Fibroblast of lung (primary cell): ENCODE data around the gene RETNLB. TPM values are rescaled to one million over a fixed set of nuclear protein-coding genes. Genes with fewer than 3 reads are reported as not detected.
A peak's percentile ranks its signal among the peaks of the same experiment; 100 is the strongest.

Experiments
- DNase-seq, 2 donors: peaks; one replicate each; pipeline versions ENCODE4 v3.0.0 to v3.0.0-alpha.2; 2010; ENCODE audit warnings: low read depth in 2 of 2
- H2AFZ ChIP-seq: 2 replicates; pipeline ENCODE4 v1.5.1; 2012; ENCODE audit warnings: low read length, control low read depth, inconsistent platforms
- H3K27ac ChIP-seq: 2 replicates; pipeline ENCODE4 v1.5.1; 2011; ENCODE audit warnings: low read length, control low read depth; ENCODE audit not compliant: insufficient read depth
- H3K27me3 ChIP-seq: 2 replicates; pipeline ENCODE4 v1.5.1; 2011; ENCODE audit warnings: mild to moderate bottlenecking, low read length; ENCODE audit not compliant: control insufficient read depth, insufficient read depth
- H3K36me3 ChIP-seq: 2 replicates; pipeline ENCODE4 v1.5.1; 2011; ENCODE audit warnings: low read length; ENCODE audit not compliant: control insufficient read depth, insufficient read depth
- H3K4me1 ChIP-seq: 2 replicates; pipeline ENCODE4 v1.5.1; 2011; ENCODE audit warnings: low read length; ENCODE audit not compliant: control insufficient read depth, insufficient read depth; ENCODE audit errors: extremely low read depth
- H3K4me2 ChIP-seq: 2 replicates; pipeline ENCODE4 v1.5.1; 2011; ENCODE audit warnings: low read length, control low read depth; ENCODE audit not compliant: insufficient read depth; ENCODE audit errors: extremely low read depth
- H3K4me3 ChIP-seq, 4 experiments: fragments of 200-600 bp in 1 of 4; sonication (generic) in 1 of 4; replicated peaks in 1 of 4; 2 replicates each; pipeline ENCODE4 v1.5.1; 2011 to 2016; ENCODE audit warnings: low read length in 4 of 4, low read depth in 3 of 4, mild to moderate bottlenecking in 3 of 4, control low read depth in 2 of 4, inconsistent platforms in 1 of 4, mixed read lengths in 1 of 4; ENCODE audit not compliant: insufficient read depth in 1 of 4; ENCODE audit errors: control extremely low read depth in 1 of 4
- H3K79me2 ChIP-seq: 2 replicates; pipeline ENCODE4 v1.5.1; 2012; ENCODE audit warnings: mild to moderate bottlenecking, low read length, inconsistent platforms; ENCODE audit not compliant: control insufficient read depth, insufficient read depth
- H3K9ac ChIP-seq: 2 replicates; pipeline ENCODE4 v1.5.1; 2011; ENCODE audit warnings: mild to moderate bottlenecking, low read length, control low read depth; ENCODE audit not compliant: insufficient read depth
- H3K9me3 ChIP-seq: 2 replicates; pipeline ENCODE4 v1.5.1; 2012; ENCODE audit warnings: low read depth, low read length; ENCODE audit not compliant: control insufficient read depth, insufficient read depth
- H4K20me1 ChIP-seq: 2 replicates; pipeline ENCODE4 v1.5.1; 2011; ENCODE audit warnings: low read length; ENCODE audit not compliant: control insufficient read depth, insufficient read depth; ENCODE audit errors: extremely low read depth
- EZH2 ChIP-seq: IDR thresholded peaks from 2 replicates; pipeline ENCODE4 v1.5.1; 2012; ENCODE audit warnings: low read length, control low read depth, mild to moderate bottlenecking; ENCODE audit errors: missing control alignments
- polyA plus RNA-seq, 2 donors: library from polyadenylated mRNA; depleted of rRNA in 1 of 2; stranded (reverse) in 1 of 2; unstranded in 1 of 2; fragments of >200 nt; gene quantifications; 2 replicates each; pipeline ENCODE4 v1.2.1, GENCODE V29; 2011 to 2012; ENCODE audit warnings: missing spikeins in 1 of 2
- total RNA-seq: library from RNA; depleted of rRNA; stranded (reverse); fragments of >200 nt; gene quantifications from 2 replicates; pipeline ENCODE4 v1.2.1, GENCODE V29; 2014
- TF ChIP-seq, protein P1 (sequence below), 2 donors: IDR thresholded peaks in 1 of 2; conservative IDR thresholded peaks in 1 of 2; 1 replicate in 1 of 2; 2 replicates in 1 of 2; pipeline ENCODE4 v1.5.1; 2011 to 2012; ENCODE audit warnings: low read length in 2 of 2, control low read depth in 1 of 2, inconsistent platforms in 1 of 2, low read depth in 1 of 2, mild to moderate bottlenecking in 1 of 2

The RETNLB gene
- total and polyA plus RNA-seq, 2 donors (not counting 1 experiment from before 2014, with no cell fraction given) = not detected

DNA sequence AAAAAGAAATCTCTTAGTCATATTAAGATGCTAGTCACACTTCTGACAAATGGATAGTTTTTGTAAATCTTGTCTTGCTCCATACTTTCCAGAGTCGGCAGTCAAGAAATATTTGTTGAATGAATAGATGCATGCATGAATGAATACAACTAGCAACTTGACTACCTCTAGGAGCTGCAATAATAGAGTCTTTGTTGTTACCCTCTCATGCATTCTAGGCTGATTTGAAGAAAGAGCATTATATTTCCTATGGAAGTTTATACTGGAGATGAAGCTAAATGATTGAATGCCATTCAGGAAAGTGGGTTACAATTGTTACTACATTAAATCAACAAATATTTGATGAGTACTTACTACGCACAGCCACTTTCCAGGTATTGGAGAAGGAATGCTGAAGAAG is 47.2 kb upstream of the RETNLB start:
- H3K27ac ChIP-seq = no peak overlapping the region
- H3K9me3 ChIP-seq = no peaks in the 10 kb centered on the region
- no peaks in the 10 kb centered on the region for H3K4me1 ChIP-seq
- no peak overlapping the region for H3K9ac ChIP-seq
- no peak overlapping the region for H2AFZ ChIP-seq
- no peaks in the 10 kb centered on the region for H3K27me3 ChIP-seq
- no peak overlapping the region for H3K4me3 ChIP-seq
- no peak overlapping the region for H3K4me2 ChIP-seq
- DNase-seq = peak in 1 of 2 donors; percentile 45
- no peaks in the 10 kb centered on the region for H3K79me2 ChIP-seq
- H4K20me1 ChIP-seq = no peaks in the 10 kb centered on the region
- H3K36me3 ChIP-seq = no peaks in the 10 kb centered on the region
- no peak for TF ChIP-seq EZH2
- TF ChIP-seq, protein P1, sequence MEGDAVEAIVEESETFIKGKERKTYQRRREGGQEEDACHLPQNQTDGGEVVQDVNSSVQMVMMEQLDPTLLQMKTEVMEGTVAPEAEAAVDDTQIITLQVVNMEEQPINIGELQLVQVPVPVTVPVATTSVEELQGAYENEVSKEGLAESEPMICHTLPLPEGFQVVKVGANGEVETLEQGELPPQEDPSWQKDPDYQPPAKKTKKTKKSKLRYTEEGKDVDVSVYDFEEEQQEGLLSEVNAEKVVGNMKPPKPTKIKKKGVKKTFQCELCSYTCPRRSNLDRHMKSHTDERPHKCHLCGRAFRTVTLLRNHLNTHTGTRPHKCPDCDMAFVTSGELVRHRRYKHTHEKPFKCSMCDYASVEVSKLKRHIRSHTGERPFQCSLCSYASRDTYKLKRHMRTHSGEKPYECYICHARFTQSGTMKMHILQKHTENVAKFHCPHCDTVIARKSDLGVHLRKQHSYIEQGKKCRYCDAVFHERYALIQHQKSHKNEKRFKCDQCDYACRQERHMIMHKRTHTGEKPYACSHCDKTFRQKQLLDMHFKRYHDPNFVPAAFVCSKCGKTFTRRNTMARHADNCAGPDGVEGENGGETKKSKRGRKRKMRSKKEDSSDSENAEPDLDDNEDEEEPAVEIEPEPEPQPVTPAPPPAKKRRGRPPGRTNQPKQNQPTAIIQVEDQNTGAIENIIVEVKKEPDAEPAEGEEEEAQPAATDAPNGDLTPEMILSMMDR (conservative IDR thresholded peaks at IDR 0.05 in 1 of 2, IDR thresholded peaks at IDR 0.05 in 1 of 2; ENCODE audit: low read depth in 1 of 2, low read length in 2 of 2) = no peak

DNA sequence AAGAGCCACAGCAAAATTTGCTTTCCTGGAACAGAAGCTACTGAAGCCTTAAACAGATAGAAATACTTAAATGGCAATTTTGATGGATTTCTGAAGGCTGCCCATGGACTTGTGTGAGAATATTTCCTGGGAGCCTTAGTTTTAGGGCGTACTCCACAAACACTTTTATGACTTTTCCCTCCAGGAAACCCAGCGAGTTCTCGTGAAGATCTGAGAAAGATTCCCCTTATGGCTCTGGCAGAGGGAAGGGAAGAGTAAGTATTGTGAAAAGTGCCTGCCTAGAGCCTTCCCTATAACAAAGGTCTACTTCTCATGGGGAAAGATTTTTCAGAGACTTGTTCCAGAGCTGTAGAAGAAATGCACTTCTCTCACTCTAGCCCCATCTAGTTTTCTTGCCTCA is 34.3 kb upstream of the RETNLB start:
- Histone ChIP-seq H3K4me3 (no peak overlapping the region), H3K27me3 (no peaks in the 10 kb centered on the region)
- DNase-seq = no peak

DNA sequence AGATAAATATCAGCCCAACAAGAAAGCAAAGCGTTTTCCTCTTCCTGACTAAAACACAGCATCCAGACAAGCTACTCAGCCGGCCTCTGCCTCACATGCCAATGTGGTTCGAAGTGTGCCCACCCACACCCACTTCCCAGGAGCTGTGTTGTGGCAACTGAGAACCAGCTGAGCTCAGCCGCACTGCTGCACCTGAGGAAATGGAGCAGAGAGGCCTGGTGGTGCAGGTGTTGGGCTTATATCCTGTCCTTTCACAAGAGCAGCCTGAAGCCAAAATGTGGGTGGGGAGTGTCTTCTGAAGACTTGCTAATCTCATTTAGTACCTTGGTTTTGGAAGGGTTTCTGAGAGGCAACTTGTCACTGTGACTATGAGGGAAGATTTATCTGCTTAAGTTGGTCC is 23.0 kb upstream of the RETNLB start:
- no peaks in the 10 kb centered on the region for H3K9me3 ChIP-seq
- H3K27ac ChIP-seq = no peak overlapping the region
- no peak overlapping the region for H2AFZ ChIP-seq
- H3K4me1 ChIP-seq = no peaks in the 10 kb centered on the region
- DNase-seq = no peak
- no peak overlapping the region for H3K4me2 ChIP-seq
- H3K36me3 ChIP-seq = no peaks in the 10 kb centered on the region
- H4K20me1 ChIP-seq = no peaks in the 10 kb centered on the region
- H3K4me3 ChIP-seq = no peak overlapping the region
- no peak for TF ChIP-seq EZH2
- TF ChIP-seq, protein P1 (conservative IDR thresholded peaks at IDR 0.05 in 1 of 2, IDR thresholded peaks at IDR 0.05 in 1 of 2; ENCODE audit: low read depth in 1 of 2, low read length in 2 of 2) = no peak
- no peaks in the 10 kb centered on the region for H3K79me2 ChIP-seq
- H3K27me3 ChIP-seq = no peaks in the 10 kb centered on the region
- H3K9ac ChIP-seq = no peak overlapping the region

More for the DNA sequence above, 34.3 kb upstream of the RETNLB start:
- Histone ChIP-seq H3K4me2 (no peak overlapping the region), H3K79me2 (no peaks in the 10 kb centered on the region), H3K9ac (no peak overlapping the region), H3K36me3 (no peaks in the 10 kb centered on the region), H3K9me3 (no peaks in the 10 kb centered on the region), H3K4me1 (no peaks in the 10 kb centered on the region), H2AFZ (no peak overlapping the region), H3K27ac (no peak overlapping the region), H4K20me1 (no peaks in the 10 kb centered on the region)
- TF ChIP-seq, protein P1 (conservative IDR thresholded peaks at IDR 0.05 in 1 of 2, IDR thresholded peaks at IDR 0.05 in 1 of 2; ENCODE audit: low read depth in 1 of 2, low read length in 2 of 2) = no peak
- no peak for TF ChIP-seq EZH2
